GM06990 (cell line): ENCODE measurements around the gene UBXN2A.

Source experiments
- DNase-seq: peaks from one replicate; pipeline ENCODE4 v3.0.0-alpha.2; 2011; ENCODE audit not compliant: insufficient read length; ENCODE audit errors: extremely low read depth
- H3K27me3 ChIP-seq: replicated peaks from 2 replicates; pipeline ENCODE4 v1.6.0; 2011; ENCODE audit warnings: low read length; ENCODE audit not compliant: control insufficient read depth, insufficient read depth
- H3K36me3 ChIP-seq: 2 replicates; pipeline ENCODE4 v1.5.1; 2011; ENCODE audit warnings: low read length; ENCODE audit not compliant: control insufficient read depth, insufficient read depth
- H3K4me3 ChIP-seq: replicated peaks from 2 replicates; pipeline ENCODE4 v1.5.1; 2011; ENCODE audit warnings: low read depth, mild to moderate bottlenecking, control low read depth, low read length
- CTCF ChIP-seq: IDR thresholded peaks from 2 replicates; pipeline ENCODE4 v1.5.1; 2011; ENCODE audit warnings: low read length, control low read depth, mild to moderate bottlenecking, inconsistent platforms; ENCODE audit not compliant: insufficient read depth, poor library complexity, severe bottlenecking

UBXN2A gene

DNA sequence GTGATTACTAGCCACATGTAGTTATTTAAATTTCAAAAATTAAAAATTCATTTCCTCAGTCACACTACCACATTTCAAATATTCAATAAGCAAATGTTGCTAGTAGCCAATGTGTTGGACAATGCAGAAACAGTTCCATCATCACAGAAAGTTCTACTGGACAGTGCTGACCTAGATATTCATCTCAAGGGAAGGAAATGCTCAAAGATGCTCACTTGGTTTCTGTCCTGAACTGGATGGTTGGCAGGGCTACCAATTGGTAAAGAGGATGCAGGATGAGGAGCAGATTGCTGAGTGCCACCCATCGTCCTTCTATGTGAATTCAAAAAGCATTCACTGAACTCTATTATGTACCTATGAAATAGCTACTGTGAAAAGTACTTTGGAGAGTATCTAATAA lies 6.0 kb upstream of the UBXN2A start:
- no peak for DNase-seq
- Histone ChIP-seq H3K36me3 (no peaks in the 10 kb centered on the region), H3K27me3 (no peaks in the 10 kb centered on the region), H3K4me3 (no peak overlapping the region)
- TF ChIP-seq CTCF = no peak

GRCh38 chr2:23940718-23941620 lies 706 bp downstream of the UBXN2A start:
- Histone ChIP-seq H3K27me3 (no peaks in the 10 kb centered on the region), H3K36me3 (no peaks in the 10 kb centered on the region), H3K4me3 (peak overlapping the region; percentile 80)
- DNase-seq = peak; percentile 15
- no peak for TF ChIP-seq CTCF

DNA sequence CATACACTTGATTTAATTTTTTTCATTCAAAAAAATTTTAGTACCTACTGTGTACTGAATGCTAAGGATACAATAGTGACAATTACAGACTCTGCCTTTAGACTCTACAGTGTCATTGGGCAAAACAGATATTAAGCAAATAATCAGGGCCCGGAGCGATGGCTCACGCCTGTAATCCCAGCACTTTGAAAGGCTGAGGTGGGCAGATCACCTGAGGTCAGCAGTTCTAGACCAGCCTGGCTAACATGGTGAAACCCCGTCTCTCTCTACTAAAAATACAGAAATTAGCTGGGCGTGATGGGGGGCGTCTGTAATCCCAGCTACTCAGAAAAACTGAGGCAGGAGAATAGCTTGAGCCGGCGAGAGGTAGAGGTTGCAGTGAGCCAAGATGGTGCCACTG lies 1.4 kb downstream of the UBXN2A start:
- no peak for TF ChIP-seq CTCF
- no peak for DNase-seq
- Histone ChIP-seq H3K36me3 (no peaks in the 10 kb centered on the region), H3K27me3 (no peaks in the 10 kb centered on the region), H3K4me3 (no peak overlapping the region; the same call in 1 of the 2 replicates)

DNA sequence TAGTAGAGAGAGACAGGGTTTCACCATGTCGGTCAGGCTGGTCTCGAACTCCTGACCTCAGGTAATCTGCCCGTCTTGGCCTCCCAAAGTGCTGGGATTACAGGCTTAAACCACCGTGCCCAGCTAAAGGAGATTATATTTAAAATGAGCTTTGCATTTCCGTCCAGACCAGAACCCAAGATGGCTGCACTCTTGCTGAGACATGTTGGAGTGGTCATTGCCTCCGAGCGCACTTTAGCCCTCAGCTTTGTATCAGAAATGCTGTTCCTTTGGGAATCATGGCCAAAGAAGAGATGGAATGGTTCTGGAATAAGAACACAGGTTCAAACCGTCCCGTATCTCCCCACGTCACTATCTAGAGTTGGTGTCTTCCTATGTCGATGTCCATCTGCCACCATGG lies 3.4 kb downstream of the UBXN2A start:
- no peak for DNase-seq
- Histone ChIP-seq H3K4me3 (no peak overlapping the region), H3K36me3 (no peaks in the 10 kb centered on the region), H3K27me3 (no peaks in the 10 kb centered on the region)
- TF ChIP-seq CTCF = no peak

DNA sequence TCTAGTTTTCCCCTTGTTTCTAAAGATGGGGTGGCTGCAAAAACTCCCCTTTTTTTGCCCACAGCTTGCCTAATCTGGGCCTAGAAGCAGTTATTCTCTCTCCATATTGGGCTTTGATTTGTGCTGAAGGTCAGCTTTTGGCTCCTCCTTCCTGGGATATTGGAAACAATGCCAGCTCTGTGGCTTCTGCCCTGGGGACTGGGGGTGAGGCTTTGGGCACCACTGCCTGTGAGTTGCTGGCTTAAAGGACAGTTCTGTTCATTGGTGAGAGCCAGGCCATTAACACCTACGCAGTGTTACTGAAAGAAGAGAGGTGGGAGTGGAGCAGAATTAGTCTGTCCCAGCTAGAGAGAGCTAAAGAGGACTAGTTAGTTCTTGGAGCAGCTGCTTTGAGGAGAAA lies 4.3 kb downstream of the UBXN2A start:
- TF ChIP-seq CTCF = no peak
- H3K4me3 ChIP-seq = no peak overlapping the region
- DNase-seq = no peak
- no peaks in the 10 kb centered on the region for H3K36me3 ChIP-seq
- no peaks in the 10 kb centered on the region for H3K27me3 ChIP-seq
